Measurements from ENCODE around the gene DNMBP.

DNMBP gene

DNA sequence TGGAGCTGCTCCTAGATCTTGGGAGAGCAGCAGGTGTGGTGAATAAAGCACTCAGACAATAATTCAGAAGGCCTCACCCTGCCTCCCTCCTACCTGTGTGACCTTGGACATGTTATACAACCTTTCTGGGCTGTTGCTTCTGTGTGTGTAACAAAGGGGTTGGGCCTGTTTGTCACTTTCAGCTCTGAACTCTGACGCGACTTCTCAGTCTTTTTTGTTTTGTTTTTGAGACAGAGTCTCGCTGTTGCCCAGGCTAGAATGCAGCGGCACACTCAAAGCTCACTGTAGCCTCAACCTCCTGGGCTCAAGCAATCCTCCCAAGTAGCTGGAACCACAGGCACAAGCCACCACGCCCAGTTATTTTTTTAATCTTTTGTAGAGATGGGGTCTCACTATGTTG is 89.3 kb downstream of the DNMBP start:
- TF ChIP-seq ZFX (IDR thresholded peaks at IDR 0.05), result no peak
- no peak for TF ChIP-seq CTCF (conservative IDR thresholded peaks at IDR 0.05)
- no peak overlapping the region for H3K27ac ChIP-seq

- TF ChIP-seq ZFX (IDR thresholded peaks at IDR 0.05) (no peak), CTCF (conservative IDR thresholded peaks at IDR 0.05) (no peak)
- H3K27ac ChIP-seq, result no peak overlapping the region
These were observed 91.6 kb downstream of the DNMBP start for GRCh38 chr10:99917963-99918825.

GRCh38 chr10:99916776-99917175 is 93.0 kb downstream of the DNMBP start:
- TF ChIP-seq CTCF (conservative IDR thresholded peaks at IDR 0.05) (no peak), ZFX (IDR thresholded peaks at IDR 0.05) (no peak)
- H3K27ac ChIP-seq, result no peak overlapping the region

DNA sequence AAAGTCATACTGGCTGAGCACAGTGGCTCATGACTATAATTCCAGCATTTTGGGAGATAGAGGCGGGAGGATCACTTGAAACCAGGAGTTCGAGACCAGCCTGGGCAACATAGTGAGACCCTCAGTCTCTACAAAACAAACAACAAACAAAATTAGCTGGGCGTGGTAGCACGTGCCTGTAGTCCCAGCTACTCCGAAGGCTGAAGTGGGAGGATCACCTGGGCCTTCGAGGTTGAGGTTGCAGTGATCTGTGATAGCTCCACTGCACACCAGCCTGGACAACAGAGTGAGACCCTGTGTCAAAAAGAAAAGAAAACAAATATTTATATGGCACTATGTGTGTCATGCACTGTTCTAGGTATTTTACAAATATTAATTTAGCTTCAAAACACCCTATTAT is 94.3 kb downstream of the DNMBP start:
- no peak overlapping the region for H3K27ac ChIP-seq
- TF ChIP-seq CTCF (conservative IDR thresholded peaks at IDR 0.05), result no peak
- TF ChIP-seq ZFX (IDR thresholded peaks at IDR 0.05), result no peak

DNA sequence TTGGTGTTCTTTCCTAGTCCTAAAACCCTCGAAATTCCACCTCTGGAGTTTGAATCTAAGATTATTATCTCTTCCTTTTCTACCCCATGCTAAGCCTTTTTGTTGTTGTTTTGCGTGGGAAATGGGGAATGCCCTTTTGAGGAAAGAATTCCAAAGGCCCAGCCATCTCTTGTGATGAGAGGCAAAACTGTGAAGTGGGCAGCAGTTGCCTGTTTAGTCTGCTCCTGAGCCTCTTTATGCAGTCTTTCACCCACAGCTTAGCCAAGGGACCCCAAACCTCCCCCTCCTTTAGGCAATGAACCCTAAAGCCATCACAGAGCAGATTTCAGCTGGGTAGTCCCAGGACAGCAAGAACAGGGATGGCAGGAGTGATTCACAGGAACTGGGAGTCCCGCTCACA is 95.5 kb downstream of the DNMBP start:
- H3K27ac ChIP-seq, result no peak overlapping the region
- TF ChIP-seq ZFX (IDR thresholded peaks at IDR 0.05) (no peak), CTCF (conservative IDR thresholded peaks at IDR 0.05) (no peak)

GRCh38 chr10:99913831-99914235 is 95.9 kb downstream of the DNMBP start:
- TF ChIP-seq CTCF (conservative IDR thresholded peaks at IDR 0.05) (no peak), ZFX (IDR thresholded peaks at IDR 0.05) (no peak)
- no peak overlapping the region for H3K27ac ChIP-seq

GRCh38 chr10:99912041-99912440 is 97.7 kb downstream of the DNMBP start:
- no peak overlapping the region for H3K27ac ChIP-seq
- no peak for TF ChIP-seq ZFX (IDR thresholded peaks at IDR 0.05)
- TF ChIP-seq CTCF (conservative IDR thresholded peaks at IDR 0.05), result no peak
